GM12873 (cell line): ENCODE data around the gene RPS6KB1.

Experiments
- CTCF ChIP-seq: IDR thresholded peaks from 2 replicates; pipeline ENCODE4 v1.5.1; 2012; ENCODE audit warnings: low read depth, mild to moderate bottlenecking, moderate library complexity, low read length, control low read depth; ENCODE audit not compliant: insufficient read depth; ENCODE audit errors: missing control alignments

Gene RPS6KB1

GRCh38 chr17:59954856-59955255, 61.9 kb downstream of the RPS6KB1 start:
- TF ChIP-seq CTCF, result no peak

- no peak for TF ChIP-seq CTCF
Measured at GRCh38 chr17:59962739-59963318, 69.9 kb downstream of the RPS6KB1 start.

- TF ChIP-seq CTCF, result no peak
Measured at GRCh38 chr17:59963738-59964481, 71.0 kb downstream of the RPS6KB1 start.

- no peak for TF ChIP-seq CTCF
Measured at GRCh38 chr17:59964482-59965328, 71.8 kb downstream of the RPS6KB1 start, which contains the start of gene RNFT1. Gene RNFT1 (minus strand): TSS chr17:59964740. CDS start chr17:59964663, 77 bp downstream.

GRCh38 chr17:59972778-59973177, 79.9 kb downstream of the RPS6KB1 start:
- TF ChIP-seq CTCF, result no peak
